GM12891 (cell line): ENCODE measurements around the gene AVL9.

Source experiments
- POLR2A ChIP-seq: IDR thresholded peaks from 2 replicates; pipeline ENCODE4 v1.6.1; 2011; ENCODE audit warnings: low read depth, low read length, control low read depth
- POLR2AphosphoS5 ChIP-seq: IDR thresholded peaks from 2 replicates; pipeline ENCODE4 v1.6.1; 2011; ENCODE audit warnings: low read depth, low read length, control low read depth

DNA sequence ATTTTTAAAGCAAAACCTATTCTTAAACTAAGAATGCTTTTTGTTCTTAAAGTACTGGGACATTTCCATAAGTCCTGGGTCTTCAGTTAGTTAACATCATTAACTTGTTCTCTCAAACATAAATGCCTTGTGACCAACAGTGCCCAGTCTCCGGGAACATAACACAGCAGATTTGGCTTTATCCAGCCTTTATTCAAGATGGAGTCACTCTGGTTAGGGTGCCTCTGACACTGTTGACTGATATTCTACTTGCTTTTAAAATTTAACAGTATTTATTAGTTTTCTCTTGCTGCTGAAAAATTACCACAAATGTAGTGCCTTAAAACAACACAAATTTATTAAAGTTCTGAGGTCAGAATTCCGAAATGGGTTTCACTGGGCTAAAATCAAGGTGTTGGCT lies 44.1 kb downstream of the AVL9 start:
- TF ChIP-seq POLR2AphosphoS5 = no peak
- TF ChIP-seq POLR2A = no peak
